DOHH2 (cell line): ENCODE data around the gene SMG6.

Experiments
- H3F3A ChIP-seq: fragments of 200-600 bp; sonication (generic), shearing (Covaris generic); 2 replicates; pipeline ENCODE4 v1.6.0; 2016; ENCODE audit warnings: antibody characterized with exemption, mild to moderate bottlenecking; ENCODE audit not compliant: control insufficient read depth, insufficient read depth
- H3K27ac ChIP-seq: fragments of 200-600 bp; sonication (generic); 2 replicates; pipeline ENCODE4 v1.5.1; 2014; ENCODE audit warnings: low read depth, mild to moderate bottlenecking, low read length, moderate library complexity
- H3K27me3 ChIP-seq: fragments of 200-600 bp; sonication (generic); 2 replicates; pipeline ENCODE4 v1.6.1; 2014; ENCODE audit warnings: mild to moderate bottlenecking, low read length, mixed read lengths; ENCODE audit not compliant: control insufficient read depth
- H3K36me3 ChIP-seq: fragments of 200-600 bp; sonication (generic); 2 replicates; pipeline ENCODE4 v1.6.1; 2014; ENCODE audit warnings: mild to moderate bottlenecking, low read length, moderate library complexity, mixed read lengths; ENCODE audit not compliant: control insufficient read depth
- H3K4me1 ChIP-seq: fragments of 200-600 bp; sonication (generic); 2 replicates; pipeline ENCODE4 v1.6.1; 2014; ENCODE audit warnings: mild to moderate bottlenecking, low read length, mixed read lengths; ENCODE audit not compliant: control insufficient read depth
- H3K4me2 ChIP-seq: fragments of 200-600 bp; sonication (generic); 2 replicates; pipeline ENCODE4 v1.6.0; 2014; ENCODE audit warnings: mild to moderate bottlenecking, low read length, moderate library complexity
- H3K4me3 ChIP-seq: fragments of 200-600 bp; sonication (generic); 2 replicates; pipeline ENCODE4 v1.5.1; 2014; ENCODE audit warnings: mild to moderate bottlenecking, low read length, mixed read lengths
- H3K79me2 ChIP-seq: fragments of 200-600 bp; sonication (generic); 2 replicates; pipeline ENCODE4 v1.6.1; 2014; ENCODE audit warnings: mild to moderate bottlenecking, low read length, mixed read lengths; ENCODE audit not compliant: control insufficient read depth
- H3K9me2 ChIP-seq: fragments of 200-600 bp; sonication (generic); replicated peaks from 2 replicates; pipeline ENCODE4 v1.6.1; 2014; ENCODE audit warnings: mild to moderate bottlenecking, low read length, mixed read lengths; ENCODE audit not compliant: control insufficient read depth
- H3K9me3 ChIP-seq: fragments of 200-600 bp; sonication (generic); 2 replicates; pipeline ENCODE4 v1.6.1; 2014; ENCODE audit warnings: antibody characterized with exemption, low read length, mixed read lengths; ENCODE audit not compliant: control insufficient read depth, insufficient read depth
- H4K20me1 ChIP-seq: fragments of 200-600 bp; sonication (generic); 2 replicates; pipeline ENCODE4 v1.6.0; 2014; ENCODE audit warnings: low read depth, mild to moderate bottlenecking, antibody characterized with exemption, low read length, moderate library complexity; ENCODE audit not compliant: control insufficient read depth, insufficient read depth
- CTCF ChIP-seq: fragments of 200-600 bp; sonication (generic); IDR thresholded peaks from one replicate; pipeline ENCODE4 v1.5.1; 2014; ENCODE audit warnings: antibody characterized with exemption, mild to moderate bottlenecking, low read depth, low read length; ENCODE audit not compliant: poor library complexity, severe bottlenecking
- EZH2phosphoT487 ChIP-seq: fragments of 200-600 bp; sonication (generic); IDR thresholded peaks from 2 replicates; pipeline ENCODE4 v1.6.1; 2017; ENCODE audit warnings: borderline replicate concordance, mild to moderate bottlenecking, antibody characterized with exemption, low read length, moderate library complexity, mixed read lengths

SMG6 gene

GRCh38 chr17:2346475-2346874 lies 42.9 kb upstream of the SMG6 start:
- no peak overlapping the region for H3K27ac ChIP-seq
- H3K27me3 ChIP-seq, result no peaks in the 10 kb centered on the region
- no peaks in the 10 kb centered on the region for H3K79me2 ChIP-seq

GRCh38 chr17:2344528-2344927 lies 40.9 kb upstream of the SMG6 start:
- Histone ChIP-seq H3K27me3 (no peaks in the 10 kb centered on the region), H3K4me1 (no peaks in the 10 kb centered on the region), H3K4me2 (no peak overlapping the region), H3K9me2 (no peaks in the 10 kb centered on the region), H3K79me2 (no peaks in the 10 kb centered on the region), H3K9me3 (no peaks in the 10 kb centered on the region), H3K36me3 (no peaks in the 10 kb centered on the region; the same call in 1 of the 2 replicates), H3K4me3 (no peak overlapping the region), H4K20me1 (no peaks in the 10 kb centered on the region), H3F3A (no peaks in the 10 kb centered on the region), H3K27ac (no peak overlapping the region)
- TF ChIP-seq CTCF, result no peak
- no peak for TF ChIP-seq EZH2phosphoT487

More at GRCh38 chr17:2346475-2346874, 42.9 kb upstream of the SMG6 start:
- H3K9me2 ChIP-seq, result no peaks in the 10 kb centered on the region
- H4K20me1 ChIP-seq, result no peaks in the 10 kb centered on the region
- no peak overlapping the region for H3K4me2 ChIP-seq
- H3F3A ChIP-seq, result no peaks in the 10 kb centered on the region
- H3K4me1 ChIP-seq, result no peaks in the 10 kb centered on the region
- H3K9me3 ChIP-seq, result no peaks in the 10 kb centered on the region
- no peaks in the 10 kb centered on the region; the same call in 1 of the 2 replicates for H3K36me3 ChIP-seq
- H3K4me3 ChIP-seq, result no peak overlapping the region
- TF ChIP-seq CTCF (no peak), EZH2phosphoT487 (no peak)

- peaks cover under 1% of the 10 kb centered on the region for H3K4me1 ChIP-seq
- no peaks in the 10 kb centered on the region for H3K27me3 ChIP-seq
- H3K9me2 ChIP-seq, result no peaks in the 10 kb centered on the region
- H3K9me3 ChIP-seq, result no peaks in the 10 kb centered on the region
- peaks cover under 1% of the 10 kb centered on the region; the same call in 1 of the 2 replicates for H3F3A ChIP-seq
- H4K20me1 ChIP-seq, result no peaks in the 10 kb centered on the region
- H3K4me3 ChIP-seq, result no peak overlapping the region
- no peaks in the 10 kb centered on the region; the same call in 1 of the 2 replicates for H3K36me3 ChIP-seq
- peaks cover under 1% of the 10 kb centered on the region for H3K79me2 ChIP-seq
- no peak overlapping the region for H3K4me2 ChIP-seq
- no peak for TF ChIP-seq EZH2phosphoT487
- no peak for TF ChIP-seq CTCF
- no peak overlapping the region for H3K27ac ChIP-seq
These were observed 39.8 kb upstream of the SMG6 start for GRCh38 chr17:2343421-2343820.
